K562 (cell line): ENCODE data around the gene FAM149B1. TPM values are rescaled to one million over a fixed set of nuclear protein-coding genes. Genes with fewer than 3 reads are reported as not detected.

Source experiments
- CBFB ChIP-seq: sonication (generic); formaldehyde crosslinking; IDR thresholded peaks from 2 replicates; pipeline ENCODE4 v1.4.0; 2020; ENCODE audit warnings: mild to moderate bottlenecking, missing genetic modification reagents
- DMBX1 ChIP-seq: fragments of 250-450 bp; sonication (Bioruptor Pico); IDR thresholded peaks from 2 replicates; pipeline ENCODE4 v1.8.0; 2022; ENCODE audit warnings: inconsistent platforms, mild to moderate bottlenecking, moderate library complexity, borderline replicate concordance
- FOXK1 ChIP-seq: sonication (generic); formaldehyde crosslinking; IDR thresholded peaks from 2 replicates; pipeline ENCODE4 v1.8.0; 2022; ENCODE audit warnings: missing genetic modification reagents, mild to moderate bottlenecking, borderline replicate concordance
- GABPA ChIP-seq: fragments of 200-800 bp; sonication (Bioruptor generic); conservative IDR thresholded peaks from 2 replicates; pipeline ENCODE4 v1.6.1; 2016; ENCODE audit warnings: low read depth, missing genetic modification characterization, missing compliant biosample characterization
- HDAC6 ChIP-seq: IDR thresholded peaks from 2 replicates; pipeline ENCODE4 v1.6.1; 2012; ENCODE audit warnings: low read depth, mild to moderate bottlenecking, control low read depth, inconsistent platforms, low read length, moderate library complexity
- HDGF ChIP-seq: fragments of 450-650 bp; IDR thresholded peaks from 2 replicates; pipeline ENCODE4 v1.6.1; 2016
- NR2C1 ChIP-seq, 2 experiments: fragments of 450-650 bp; IDR thresholded peaks; 2 replicates each; pipeline ENCODE4 v1.6.1; 2017; ENCODE audit warnings: mild to moderate bottlenecking in 2 of 2, antibody characterized with exemption in 1 of 2, inconsistent platforms in 1 of 2, missing compliant biosample characterization in 1 of 2, missing genetic modification characterization in 1 of 2
- PHB ChIP-seq: fragments of 250-450 bp; sonication (Bioruptor Pico); IDR thresholded peaks from 2 replicates; pipeline ENCODE4 v1.5.0; 2021
- PTTG1 ChIP-seq: fragments of 450-650 bp; IDR thresholded peaks from 2 replicates; pipeline ENCODE4 v1.6.1; 2016; ENCODE audit warnings: low read depth, mild to moderate bottlenecking, missing genetic modification characterization, missing compliant biosample characterization
- PURB ChIP-seq: sonication (generic); formaldehyde crosslinking; IDR thresholded peaks from 2 replicates; pipeline ENCODE4 v1.9.0; 2021; ENCODE audit warnings: low read depth, mild to moderate bottlenecking, missing genetic modification reagents
- SMAD4 ChIP-seq: fragments of 250-450 bp; sonication (Bioruptor Pico); conservative IDR thresholded peaks from 2 replicates; pipeline ENCODE4 v1.8.0; 2021; ENCODE audit warnings: inconsistent platforms, mild to moderate bottlenecking, moderate library complexity
- TEAD2 ChIP-seq: fragments of 450-650 bp; IDR thresholded peaks from 2 replicates; pipeline ENCODE4 v1.6.1; 2016; ENCODE audit warnings: missing genetic modification characterization, control low read depth, missing compliant biosample characterization
- ZBED1 ChIP-seq: IDR thresholded peaks from 2 replicates; pipeline ENCODE4 v1.6.1; 2014
- ZNF263 ChIP-seq: sonication (generic); formaldehyde crosslinking; IDR thresholded peaks from 2 replicates; pipeline ENCODE4 v1.8.0; 2022; ENCODE audit warnings: mild to moderate bottlenecking, missing genetic modification reagents, borderline replicate concordance
- polyA plus RNA-seq, 8 experiments: library from polyadenylated mRNA; depleted of rRNA in 4 of 8; stranded (reverse) in 5 of 8; unstranded in 3 of 8; fragments of >200 nt; fragmentation: Nextera tagmentation in 2 of 8; fragmentation: Illumina TruSeq in 1 of 8; extraction: Ambion mirVana in 2 of 8; extraction: Trizol in 1 of 8; gene quantifications; 2 replicates each; pipeline versions ENCODE4 v1.2.1 to v1.2.3, GENCODE V29; 2011 to 2014; ENCODE audit warnings: inconsistent platforms in 1 of 8, missing spikeins in 1 of 8
- total RNA-seq, 7 experiments: library from RNA; depleted of rRNA in 6 of 7; stranded (reverse); fragments of >200 nt in 6 of 7; fragmentation: Illumina TruSeq in 2 of 7; extraction: Trizol in 2 of 7; gene quantifications; 2 replicates each; pipeline versions ENCODE4 v1.2.1 to v1.2.3, GENCODE V29; 2011 to 2021; ENCODE audit warnings: low replicate concordance in 1 of 7
- TF ChIP-seq, protein P1 (sequence below): fragments of 250-450 bp; sonication (Bioruptor Pico); IDR thresholded peaks from 2 replicates; pipeline ENCODE4 v1.5.0; 2022; ENCODE audit warnings: mild to moderate bottlenecking
- TF ChIP-seq, protein P2 (sequence below), 3 experiments: fragments of 200-800 bp in 1 of 3; fragments of 250-450 bp in 1 of 3; fragments of 450-650 bp in 1 of 3; sonication (Bioruptor Pico) in 1 of 3; sonication (Bioruptor generic) in 1 of 3; formaldehyde crosslinking in 1 of 3; IDR thresholded peaks; 2 replicates each; pipeline versions ENCODE4 v1.6.1 to v1.8.0; 2016 to 2022; ENCODE audit warnings: mild to moderate bottlenecking in 2 of 3, missing genetic modification characterization in 2 of 3, missing compliant biosample characterization in 1 of 3, moderate library complexity in 1 of 3
- TF ChIP-seq, protein P3 (sequence below): fragments of 250-450 bp; sonication (Bioruptor Pico); IDR thresholded peaks from 2 replicates; pipeline ENCODE4 v1.8.0; 2021; ENCODE audit warnings: moderate library complexity, mild to moderate bottlenecking, inconsistent platforms

FAM149B1 gene
- total and polyA plus RNA-seq, 9 of the 15 experiments (the other 6 are each of a cell fraction or from before 2014, with no cell fraction given), result 4.2 to 18.5 (median 9.3) TPM

DNA sequence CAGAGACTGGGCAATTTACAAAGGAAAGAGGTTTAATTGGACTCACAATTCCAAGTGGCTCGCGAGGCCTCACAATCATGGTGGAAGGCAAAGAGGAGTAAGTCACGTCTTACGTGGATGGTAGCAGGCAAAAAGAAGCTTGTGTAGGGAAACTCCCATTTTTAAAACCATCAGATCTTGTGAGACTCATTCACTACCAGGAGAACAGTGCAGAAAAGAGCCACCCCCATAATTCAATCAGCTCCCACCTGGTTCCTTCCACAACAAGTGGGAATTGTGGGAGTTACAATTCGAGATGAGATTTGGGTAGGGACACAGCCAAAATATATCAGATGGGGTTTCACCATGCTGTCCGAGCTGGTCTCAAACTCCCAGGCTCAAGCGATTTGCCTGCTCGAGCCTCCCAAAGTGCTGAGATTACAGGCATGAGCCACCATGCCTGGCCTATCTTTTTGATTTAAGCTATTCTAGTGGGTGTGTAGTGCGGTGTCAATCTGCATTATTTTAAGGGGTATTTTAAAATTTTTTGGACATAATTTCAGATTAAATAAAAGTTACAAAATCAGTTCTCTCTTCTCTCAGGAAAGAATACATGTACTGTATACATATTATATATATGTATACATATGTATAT lies 93.6 kb downstream of the FAM149B1 start (continued):
- TF ChIP-seq PHB (CRISPR knock-in tag), result no peak
- peak; percentile 63 for TF ChIP-seq SMAD4
- no peak for TF ChIP-seq CBFB
- TF ChIP-seq HDGF, result no peak
- no peak for TF ChIP-seq HDAC6
- TF ChIP-seq, protein P1, sequence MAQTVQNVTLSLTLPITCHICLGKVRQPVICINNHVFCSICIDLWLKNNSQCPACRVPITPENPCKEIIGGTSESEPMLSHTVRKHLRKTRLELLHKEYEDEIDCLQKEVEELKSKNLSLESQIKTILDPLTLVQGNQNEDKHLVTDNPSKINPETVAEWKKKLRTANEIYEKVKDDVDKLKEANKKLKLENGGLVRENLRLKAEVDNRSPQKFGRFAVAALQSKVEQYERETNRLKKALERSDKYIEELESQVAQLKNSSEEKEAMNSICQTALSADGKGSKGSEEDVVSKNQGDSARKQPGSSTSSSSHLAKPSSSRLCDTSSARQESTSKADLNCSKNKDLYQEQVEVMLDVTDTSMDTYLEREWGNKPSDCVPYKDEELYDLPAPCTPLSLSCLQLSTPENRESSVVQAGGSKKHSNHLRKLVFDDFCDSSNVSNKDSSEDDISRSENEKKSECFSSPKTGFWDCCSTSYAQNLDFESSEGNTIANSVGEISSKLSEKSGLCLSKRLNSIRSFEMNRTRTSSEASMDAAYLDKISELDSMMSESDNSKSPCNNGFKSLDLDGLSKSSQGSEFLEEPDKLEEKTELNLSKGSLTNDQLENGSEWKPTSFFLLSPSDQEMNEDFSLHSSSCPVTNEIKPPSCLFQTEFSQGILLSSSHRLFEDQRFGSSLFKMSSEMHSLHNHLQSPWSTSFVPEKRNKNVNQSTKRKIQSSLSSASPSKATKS, result no peak
- TF ChIP-seq, protein P2, sequence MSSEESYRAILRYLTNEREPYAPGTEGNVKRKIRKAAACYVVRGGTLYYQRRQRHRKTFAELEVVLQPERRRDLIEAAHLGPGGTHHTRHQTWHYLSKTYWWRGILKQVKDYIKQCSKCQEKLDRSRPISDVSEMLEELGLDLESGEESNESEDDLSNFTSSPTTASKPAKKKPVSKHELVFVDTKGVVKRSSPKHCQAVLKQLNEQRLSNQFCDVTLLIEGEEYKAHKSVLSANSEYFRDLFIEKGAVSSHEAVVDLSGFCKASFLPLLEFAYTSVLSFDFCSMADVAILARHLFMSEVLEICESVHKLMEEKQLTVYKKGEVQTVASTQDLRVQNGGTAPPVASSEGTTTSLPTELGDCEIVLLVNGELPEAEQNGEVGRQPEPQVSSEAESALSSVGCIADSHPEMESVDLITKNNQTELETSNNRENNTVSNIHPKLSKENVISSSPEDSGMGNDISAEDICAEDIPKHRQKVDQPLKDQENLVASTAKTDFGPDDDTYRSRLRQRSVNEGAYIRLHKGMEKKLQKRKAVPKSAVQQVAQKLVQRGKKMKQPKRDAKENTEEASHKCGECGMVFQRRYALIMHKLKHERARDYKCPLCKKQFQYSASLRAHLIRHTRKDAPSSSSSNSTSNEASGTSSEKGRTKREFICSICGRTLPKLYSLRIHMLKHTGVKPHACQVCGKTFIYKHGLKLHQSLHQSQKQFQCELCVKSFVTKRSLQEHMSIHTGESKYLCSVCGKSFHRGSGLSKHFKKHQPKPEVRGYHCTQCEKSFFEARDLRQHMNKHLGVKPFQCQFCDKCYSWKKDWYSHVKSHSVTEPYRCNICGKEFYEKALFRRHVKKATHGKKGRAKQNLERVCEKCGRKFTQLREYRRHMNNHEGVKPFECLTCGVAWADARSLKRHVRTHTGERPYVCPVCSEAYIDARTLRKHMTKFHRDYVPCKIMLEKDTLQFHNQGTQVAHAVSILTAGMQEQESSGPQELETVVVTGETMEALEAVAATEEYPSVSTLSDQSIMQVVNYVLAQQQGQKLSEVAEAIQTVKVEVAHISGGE (CRISPR knock-in tag; IDR thresholded peaks at IDR 0.05), result no peak
- no peak for TF ChIP-seq FOXK1
- TF ChIP-seq NR2C1 (IDR thresholded peaks at IDR 0.05), result no peak
- TF ChIP-seq NR2C1 (tag; IDR thresholded peaks at IDR 0.05), result peak; percentile 50; the same call in 1 of the 2 replicates
- TF ChIP-seq DMBX1 (CRISPR knock-in tag), result peak; percentile 78; the same call in 1 of the 2 replicates
- TF ChIP-seq GABPA (tag), result no peak; the same call in 1 of the 2 replicates
- TF ChIP-seq PURB (CRISPR knock-in tag), result no peak
- TF ChIP-seq ZNF263 (CRISPR knock-in tag), result no peak
- TF ChIP-seq PTTG1 (tag), result 0 out of 2 replicates have a peak, but pooled peaks have one; percentile 46
- no peak for TF ChIP-seq ZBED1
- TF ChIP-seq, protein P3, sequence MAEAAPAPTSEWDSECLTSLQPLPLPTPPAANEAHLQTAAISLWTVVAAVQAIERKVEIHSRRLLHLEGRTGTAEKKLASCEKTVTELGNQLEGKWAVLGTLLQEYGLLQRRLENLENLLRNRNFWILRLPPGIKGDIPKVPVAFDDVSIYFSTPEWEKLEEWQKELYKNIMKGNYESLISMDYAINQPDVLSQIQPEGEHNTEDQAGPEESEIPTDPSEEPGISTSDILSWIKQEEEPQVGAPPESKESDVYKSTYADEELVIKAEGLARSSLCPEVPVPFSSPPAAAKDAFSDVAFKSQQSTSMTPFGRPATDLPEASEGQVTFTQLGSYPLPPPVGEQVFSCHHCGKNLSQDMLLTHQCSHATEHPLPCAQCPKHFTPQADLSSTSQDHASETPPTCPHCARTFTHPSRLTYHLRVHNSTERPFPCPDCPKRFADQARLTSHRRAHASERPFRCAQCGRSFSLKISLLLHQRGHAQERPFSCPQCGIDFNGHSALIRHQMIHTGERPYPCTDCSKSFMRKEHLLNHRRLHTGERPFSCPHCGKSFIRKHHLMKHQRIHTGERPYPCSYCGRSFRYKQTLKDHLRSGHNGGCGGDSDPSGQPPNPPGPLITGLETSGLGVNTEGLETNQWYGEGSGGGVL (CRISPR knock-in tag), result no peak
- no peak for TF ChIP-seq TEAD2 (tag)
